NCI-H1417 treated with DMSO at 0.1 percent for 48 hours (cell line): ENCODE results near the gene GPR176.
"Not testable (repeated sequence)": the region's sequence is repeated elsewhere in the genome, so short reads cannot be mapped to it uniquely, and the experiment has no call there.

Experiments used
- DNase-seq: peaks from one replicate; lab custom pipeline; 2025; lab: John Stamatoyannopoulos, UW

GPR176 gene

GRCh38 chr15:39936187-39936586, 16.1 kb upstream of the GPR176 start:
- no peak for DNase-seq

GRCh38 chr15:39935241-39935640, 15.2 kb upstream of the GPR176 start:
- no peak for DNase-seq

GRCh38 chr15:39934397-39935071, 14.5 kb upstream of the GPR176 start:
- no peak for DNase-seq

GRCh38 chr15:39931615-39932014, 11.5 kb upstream of the GPR176 start:
- no peak for DNase-seq

- DNase-seq = no peak
These were observed 6.5 kb upstream of the GPR176 start for GRCh38 chr15:39926526-39926925.

GRCh38 chr15:39925112-39925842, 5.2 kb upstream of the GPR176 start:
- no peak for DNase-seq

GRCh38 chr15:39924437-39924836, 4.4 kb upstream of the GPR176 start:
- no peak for DNase-seq

- no peak for DNase-seq
These were observed 2.5 kb upstream of the GPR176 start for GRCh38 chr15:39922462-39923092.

GRCh38 chr15:39921274-39921638, 1.2 kb upstream of the GPR176 start:
- DNase-seq = no peak

- DNase-seq = no peak
These were observed 626 bp upstream of the GPR176 start for GRCh38 chr15:39920510-39921273.

GRCh38 chr15:39919411-39919747, 687 bp downstream of the GPR176 start:
- DNase-seq = no peak

- DNase-seq = no peak
These were observed 1.2 kb downstream of the GPR176 start for GRCh38 chr15:39918688-39919385.

- DNase-seq = no peak
These were observed 5.1 kb downstream of the GPR176 start for GRCh38 chr15:39914977-39915376.

- no peak for DNase-seq
These were observed 11.1 kb downstream of the GPR176 start for GRCh38 chr15:39909007-39909406.

GRCh38 chr15:39908186-39908585, 11.9 kb downstream of the GPR176 start:
- no peak for DNase-seq

GRCh38 chr15:39907216-39907615, 12.8 kb downstream of the GPR176 start:
- no peak for DNase-seq

- no peak for DNase-seq
These were observed 16.0 kb downstream of the GPR176 start for GRCh38 chr15:39904115-39904514.

GRCh38 chr15:39898317-39898716, 21.7 kb downstream of the GPR176 start:
- DNase-seq = no peak

GRCh38 chr15:39896846-39897245, 23.2 kb downstream of the GPR176 start:
- no peak for DNase-seq

GRCh38 chr15:39896101-39896500, 24.0 kb downstream of the GPR176 start:
- DNase-seq = no peak

GRCh38 chr15:39893051-39893450, 27.0 kb downstream of the GPR176 start:
- DNase-seq = not testable (repeated sequence)

- no peak for DNase-seq
These were observed 27.6 kb downstream of the GPR176 start for GRCh38 chr15:39892418-39892817.
